Ovary (tissue), 10 donors: ENCODE measurements around the gene C17orf113. TPM values are rescaled to one million over a fixed set of nuclear protein-coding genes. Genes with fewer than 3 reads are reported as not detected.

Experiments used
- DNase-seq, 5 donors: peaks; one replicate each; pipeline ENCODE4 v3.0.0-alpha.2; 2019 to 2020
- H3K27ac ChIP-seq, 2 donors: fragments of 200-600 bp; one replicate each; pipeline versions ENCODE4 v1.5.1 to v1.8.0; 2019 to 2022
- H3K27me3 ChIP-seq: fragments of 200-600 bp; one replicate; pipeline ENCODE4 v1.8.0; 2022
- H3K36me3 ChIP-seq: fragments of 200-600 bp; sonication (generic); one replicate; pipeline ENCODE4 v1.5.1; 2019
- H3K4me1 ChIP-seq: one replicate; pipeline ENCODE4 v1.8.1; 2013; ENCODE audit warnings: mild to moderate bottlenecking, moderate library complexity; ENCODE audit not compliant: insufficient read depth
- H3K4me3 ChIP-seq: fragments of 200-600 bp; sonication (generic); one replicate; pipeline ENCODE4 v1.5.1; 2017
- H3K9me3 ChIP-seq, 2 donors: fragments of 200-600 bp in 1 of 2; sonication (generic) in 1 of 2; one replicate each; pipeline versions ENCODE4 v1.5.1 to v1.8.1; 2013 to 2019; ENCODE audit warnings: mild to moderate bottlenecking in 1 of 2, moderate library complexity in 1 of 2
- CTCF ChIP-seq, 3 donors: fragments of 450-650 bp in 2 of 3; fragments of 200-600 bp in 1 of 3; IDR thresholded peaks; one replicate each; pipeline versions ENCODE4 v1.5.1 to v1.8.0; 2016 to 2022; ENCODE audit warnings: antibody characterized with exemption in 3 of 3, mild to moderate bottlenecking in 1 of 3
- EP300 ChIP-seq: sonication (generic); formaldehyde crosslinking; IDR thresholded peaks from one replicate; pipeline ENCODE4 v1.6.1; 2017; ENCODE audit warnings: antibody characterized with exemption
- POLR2A ChIP-seq: fragments of 450-650 bp; IDR thresholded peaks from one replicate; pipeline ENCODE4 v1.6.1; 2017; ENCODE audit warnings: antibody characterized with exemption, mild to moderate bottlenecking, moderate library complexity
- WGBS, 3 donors: extraction: QIAGEN DNeasy Blood & Tissue Kit in 1 of 3; methylation state at CpG; one replicate each; pipeline versions ENCODE4 v1.1.5 to v1.1.7; 2013 to 2017; 5-methylcytosine and 5-hydroxymethylcytosine counted together
- intact Hi-C, 4 donors: fragments of 100-400 bp; cut with DNase I; formaldehyde crosslinking; loops; one replicate each; pipeline versions ENCODE4 v1.11.0 to v1.15.1; 2022 to 2023
- long read RNA-seq, 3 donors: library from polyadenylated mRNA in 2 of 3; unstranded in 2 of 3; transcript quantifications; one replicate each; pipeline ENCODE4 v2.0.0 and lab custom pipeline, GENCODE V29; 2021 to 2026
- polyA plus RNA-seq, 2 donors: library from polyadenylated mRNA; stranded (reverse); fragments of 200-250 nt in 1 of 2; fragments of 350-450 nt in 1 of 2; fragmentation: Illumina TruSeq in 1 of 2; extraction: RNeasy Lipid Tissue Mini Kit (QIAGEN cat#74804) in 1 of 2; gene quantifications; one replicate each; pipeline ENCODE4 v1.2.3, GENCODE V29; 2013 to 2014
- total RNA-seq, 7 donors: library from RNA; depleted of rRNA in 2 of 7; stranded (reverse); fragments of >200 nt in 2 of 7; fragmentation: NEBNext Ultra II Directional in 3 of 7; extraction: Animal tissue kit (Norgen Biotek cat#: 25700) in 3 of 7; gene quantifications; one replicate each; pipeline versions ENCODE4 v1.1.0 to v1.2.4, GENCODE V29; 2016 to 2023
- donor health status: DM: no; HTN: no; CAD: no; lungs with moderate emphysema.
- donor health status: DM: no; HTN: no; CAD: no.
- donor health status: Bipolar disorder and iron deficiency.
- donor health status: DM: yes; HTN: yes; CAD: no.
- donor health status: DM: no; HTN: no; CAD: no.
- donor health status: DM: yes; HTN: yes; CAD: no.

C17orf113 gene
- total RNA-seq (1 to 10 TPM; 1.7 to 3.9 (median 2.5) TPM), polyA plus RNA-seq (1 to 10 TPM in 1 of 2 donors, under 1 TPM in 1; 0.67 to 2.5 TPM)
- long read RNA-seq, donor 1: 0 reads
- long read RNA-seq, donor 2: 0 reads
- long read RNA-seq, donor 3, partial matches to known transcripts: 0 of 8 reads
- long read RNA-seq, donor 3, other reads (novel, unspliced or antisense): 4 of 8 reads

GRCh38 chr17:42050393-42051012 is at the start of gene C17orf113:
Gene C17orf113, minus strand, starts transcription at chr17:42050601. Its CDS starts 7,225 bp downstream, at chr17:42043376.
- Histone ChIP-seq H3K36me3 (no peaks in the 10 kb centered on the region), H3K9me3 (no peaks in the 10 kb centered on the region), H3K4me1 (peaks cover 3% of the 10 kb centered on the region), H3K27ac (peak within 1 kb of the TSS in 1 of 2 donors; percentile 42), H3K27me3 (no peaks in the 10 kb centered on the region), H3K4me3 (peak within 1 kb of the TSS; percentile 79)
- intact Hi-C loops: no loop called here
- TF ChIP-seq CTCF (IDR thresholded peaks at IDR 0.05) (peak in 1 of 3 donors; percentile 16), EP300 (no peak)
- DNase-seq: peak; percentile 56 to 75 (median 64)
- 2 to 4% (median 2%) methylated on average over 18 to 65 of the region's 65 CpGs for WGBS, 3 donors

- 21 to 33% (median 27%) methylated on average over 14 of the region's 14 CpGs for WGBS, 3 donors
- H3K27ac ChIP-seq: peak overlapping the region in 1 of 2 donors; percentile 76
- peaks cover 3% of the 10 kb centered on the region for H3K4me1 ChIP-seq
- no peaks in the 10 kb centered on the region for H3K9me3 ChIP-seq
- intact Hi-C loops: no loop called here
- H3K4me3 ChIP-seq: no peak overlapping the region
- TF ChIP-seq EP300: no peak
- no peak for TF ChIP-seq POLR2A
- no peak for TF ChIP-seq CTCF (IDR thresholded peaks at IDR 0.05)
- no peaks in the 10 kb centered on the region for H3K36me3 ChIP-seq
- DNase-seq: peak in 4 of 5 donors; percentile 51 to 66 (median 58)
- H3K27me3 ChIP-seq: no peaks in the 10 kb centered on the region
These were observed 48.5 kb upstream of the C17orf113 start for GRCh38 chr17:42098730-42099399.

- intact Hi-C loops: no loop called here
- H3K4me3 ChIP-seq: no peak within 1 kb of the TSS
- TF ChIP-seq EP300 (no peak), CTCF (IDR thresholded peaks at IDR 0.05) (no peak), POLR2A (no peak)
These were observed 47.6 kb upstream of the C17orf113 start, which contains the start of gene ZNF385C for GRCh38 chr17:42097691-42098631. Gene ZNF385C, minus strand, starts transcription at chr17:42098473. Its CDS starts 35,417 bp downstream, at chr17:42063056.

More at GRCh38 chr17:42097691-42098631, 47.6 kb upstream of the C17orf113 start, which contains the start of gene ZNF385C:
- Histone ChIP-seq H3K4me1 (peaks cover 3% of the 10 kb centered on the region), H3K27ac (peak within 1 kb of the TSS in 1 of 2 donors; percentile 76), H3K27me3 (no peaks in the 10 kb centered on the region), H3K36me3 (no peaks in the 10 kb centered on the region), H3K9me3 (no peaks in the 10 kb centered on the region)
- WGBS, 3 donors: 19 to 24% (median 21%) methylated on average over 38 to 52 of the region's 52 CpGs
- DNase-seq: peak in 2 of 5 donors; percentile 36 to 43
